ENCODE measurements around the gene XKRX.

The XKRX gene

GRCh38 chrX:100928660-100929613 lies at the start of gene XKRX:
XKRX (minus strand) TSS chrX:100928917; CDS start chrX:100928304, 613 bp downstream.
- Mint-ChIP-seq H3K36me3 (ENCODE audit: low read depth) (no peaks in the 10 kb centered on the region), H3K27ac (peak within 1 kb of the TSS; percentile 49), H3K9me3 (peaks cover 7% of the 10 kb centered on the region), H3K27me3 (peaks cover 5% of the 10 kb centered on the region), H3K4me1 (ENCODE audit: low read depth) (peaks cover 47% of the 10 kb centered on the region), H3K4me3 (peak within 1 kb of the TSS; percentile 81)

GRCh38 chrX:100976211-100976610 lies 47.5 kb upstream of the XKRX start:
- H3K27ac Mint-ChIP-seq, result no peak overlapping the region
- H3K36me3 Mint-ChIP-seq (ENCODE audit: low read depth), result peaks cover 4% of the 10 kb centered on the region
- H3K4me3 Mint-ChIP-seq, result no peak overlapping the region
- no peaks in the 10 kb centered on the region for H3K9me3 Mint-ChIP-seq
- H3K27me3 Mint-ChIP-seq, result no peaks in the 10 kb centered on the region
- H3K4me1 Mint-ChIP-seq (ENCODE audit: low read depth), result no peaks in the 10 kb centered on the region

GRCh38 chrX:100975212-100975611 lies 46.5 kb upstream of the XKRX start:
- Mint-ChIP-seq H3K27ac (peak overlapping the region; percentile 15), H3K9me3 (no peaks in the 10 kb centered on the region), H3K27me3 (no peaks in the 10 kb centered on the region), H3K36me3 (ENCODE audit: low read depth) (peaks cover 4% of the 10 kb centered on the region), H3K4me1 (ENCODE audit: low read depth) (no peaks in the 10 kb centered on the region), H3K4me3 (no peak overlapping the region)

- Mint-ChIP-seq H3K9me3 (no peaks in the 10 kb centered on the region), H3K4me1 (ENCODE audit: low read depth) (no peaks in the 10 kb centered on the region), H3K27me3 (no peaks in the 10 kb centered on the region), H3K36me3 (ENCODE audit: low read depth) (peaks cover 4% of the 10 kb centered on the region), H3K4me3 (no peak overlapping the region), H3K27ac (no peak overlapping the region)
These were observed 44.7 kb upstream of the XKRX start for GRCh38 chrX:100973411-100973810.

- no peak overlapping the region for H3K27ac Mint-ChIP-seq
- H3K27me3 Mint-ChIP-seq, result no peaks in the 10 kb centered on the region
- no peaks in the 10 kb centered on the region for H3K4me1 Mint-ChIP-seq (ENCODE audit: low read depth)
- H3K4me3 Mint-ChIP-seq, result no peak overlapping the region
- H3K9me3 Mint-ChIP-seq, result no peaks in the 10 kb centered on the region
- no peaks in the 10 kb centered on the region for H3K36me3 Mint-ChIP-seq (ENCODE audit: low read depth)
These were observed 41.2 kb upstream of the XKRX start for GRCh38 chrX:100969936-100970335.

GRCh38 chrX:100969408-100969807 lies 40.7 kb upstream of the XKRX start, which contains the start of gene ARL13A:
ARL13A (plus strand) TSS chrX:100969708; CDS start chrX:100973690, 3,982 bp downstream.
- H3K4me1 Mint-ChIP-seq (ENCODE audit: low read depth), result no peaks in the 10 kb centered on the region
- no peak within 1 kb of the TSS for H3K27ac Mint-ChIP-seq
- H3K4me3 Mint-ChIP-seq, result no peak within 1 kb of the TSS
- H3K27me3 Mint-ChIP-seq, result no peaks in the 10 kb centered on the region
- H3K36me3 Mint-ChIP-seq (ENCODE audit: low read depth), result no peaks in the 10 kb centered on the region
- no peaks in the 10 kb centered on the region for H3K9me3 Mint-ChIP-seq

GRCh38 chrX:100964362-100964761 lies 35.6 kb upstream of the XKRX start:
- Mint-ChIP-seq H3K4me1 (ENCODE audit: low read depth) (no peaks in the 10 kb centered on the region), H3K27me3 (no peaks in the 10 kb centered on the region), H3K9me3 (no peaks in the 10 kb centered on the region), H3K36me3 (ENCODE audit: low read depth) (no peaks in the 10 kb centered on the region), H3K27ac (no peak overlapping the region), H3K4me3 (no peak overlapping the region)

GRCh38 chrX:100962811-100963210 lies 34.1 kb upstream of the XKRX start:
- Mint-ChIP-seq H3K27ac (no peak overlapping the region), H3K4me1 (ENCODE audit: low read depth) (no peaks in the 10 kb centered on the region), H3K4me3 (no peak overlapping the region), H3K27me3 (no peaks in the 10 kb centered on the region), H3K9me3 (no peaks in the 10 kb centered on the region), H3K36me3 (ENCODE audit: low read depth) (no peaks in the 10 kb centered on the region)

GRCh38 chrX:100948557-100948956 lies 19.8 kb upstream of the XKRX start:
- Mint-ChIP-seq H3K4me1 (ENCODE audit: low read depth) (no peaks in the 10 kb centered on the region), H3K36me3 (ENCODE audit: low read depth) (peaks cover 3% of the 10 kb centered on the region), H3K9me3 (no peaks in the 10 kb centered on the region), H3K27ac (no peak overlapping the region), H3K4me3 (no peak overlapping the region), H3K27me3 (no peaks in the 10 kb centered on the region)

GRCh38 chrX:100946299-100946927 lies 17.7 kb upstream of the XKRX start:
- Mint-ChIP-seq H3K36me3 (ENCODE audit: low read depth) (no peaks in the 10 kb centered on the region), H3K27ac (no peak overlapping the region), H3K4me1 (ENCODE audit: low read depth) (no peaks in the 10 kb centered on the region), H3K4me3 (no peak overlapping the region), H3K9me3 (no peaks in the 10 kb centered on the region), H3K27me3 (no peaks in the 10 kb centered on the region)

- Mint-ChIP-seq H3K36me3 (ENCODE audit: low read depth) (no peaks in the 10 kb centered on the region), H3K4me1 (ENCODE audit: low read depth) (peaks cover under 1% of the 10 kb centered on the region), H3K4me3 (no peak overlapping the region), H3K9me3 (no peaks in the 10 kb centered on the region), H3K27me3 (no peaks in the 10 kb centered on the region), H3K27ac (no peak overlapping the region)
These were observed 15.9 kb upstream of the XKRX start for GRCh38 chrX:100944601-100945000.

GRCh38 chrX:100939333-100939732 lies 10.6 kb upstream of the XKRX start:
- H3K4me1 Mint-ChIP-seq (ENCODE audit: low read depth), result peaks cover 7% of the 10 kb centered on the region
- no peak overlapping the region for H3K27ac Mint-ChIP-seq
- H3K4me3 Mint-ChIP-seq, result no peak overlapping the region

GRCh38 chrX:100935767-100936166 lies 7.0 kb upstream of the XKRX start:
- Mint-ChIP-seq H3K27ac (no peak overlapping the region), H3K9me3 (peaks cover 7% of the 10 kb centered on the region), H3K4me1 (ENCODE audit: low read depth) (peaks cover 20% of the 10 kb centered on the region), H3K36me3 (ENCODE audit: low read depth) (no peaks in the 10 kb centered on the region), H3K4me3 (no peak overlapping the region), H3K27me3 (peaks cover 5% of the 10 kb centered on the region)

More at GRCh38 chrX:100939333-100939732, 10.6 kb upstream of the XKRX start:
- Mint-ChIP-seq H3K36me3 (ENCODE audit: low read depth) (no peaks in the 10 kb centered on the region), H3K9me3 (no peaks in the 10 kb centered on the region), H3K27me3 (no peaks in the 10 kb centered on the region)

- peak overlapping the region; percentile 75 for H3K27ac Mint-ChIP-seq
- H3K9me3 Mint-ChIP-seq, result peaks cover 7% of the 10 kb centered on the region
- H3K36me3 Mint-ChIP-seq (ENCODE audit: low read depth), result no peaks in the 10 kb centered on the region
- H3K4me1 Mint-ChIP-seq (ENCODE audit: low read depth), result peaks cover 28% of the 10 kb centered on the region
- H3K27me3 Mint-ChIP-seq, result peaks cover 5% of the 10 kb centered on the region
- H3K4me3 Mint-ChIP-seq, result no peak overlapping the region
These were observed 3.2 kb upstream of the XKRX start for GRCh38 chrX:100931925-100932285.

- Mint-ChIP-seq H3K9me3 (peaks cover 7% of the 10 kb centered on the region), H3K27me3 (peaks cover 5% of the 10 kb centered on the region), H3K4me1 (ENCODE audit: low read depth) (peaks cover 28% of the 10 kb centered on the region), H3K4me3 (no peak overlapping the region), H3K36me3 (ENCODE audit: low read depth) (no peaks in the 10 kb centered on the region), H3K27ac (no peak overlapping the region)
These were observed 2.7 kb upstream of the XKRX start for GRCh38 chrX:100931218-100931924.

Data from stimulated activated naive CD8-positive, alpha-beta T cell treated with anti-CD3 and anti-CD28 coated beads, Interleukin-15, Interleukin-2, amounts not matched to agents 100 ng/mL and 50 ng/mL, for 24 hours (primary cell).